ENCODE measurements around the gene AK1. TPM values are rescaled to one million over a fixed set of nuclear protein-coding genes. Genes with fewer than 3 reads are reported as not detected.

The AK1 gene
- total and polyA plus RNA-seq, 10 of the 15 experiments (the other 5 are each of a cell fraction or from before 2014, with no cell fraction given) = 0.23 to 3.1 (median 1.8) TPM

DNA sequence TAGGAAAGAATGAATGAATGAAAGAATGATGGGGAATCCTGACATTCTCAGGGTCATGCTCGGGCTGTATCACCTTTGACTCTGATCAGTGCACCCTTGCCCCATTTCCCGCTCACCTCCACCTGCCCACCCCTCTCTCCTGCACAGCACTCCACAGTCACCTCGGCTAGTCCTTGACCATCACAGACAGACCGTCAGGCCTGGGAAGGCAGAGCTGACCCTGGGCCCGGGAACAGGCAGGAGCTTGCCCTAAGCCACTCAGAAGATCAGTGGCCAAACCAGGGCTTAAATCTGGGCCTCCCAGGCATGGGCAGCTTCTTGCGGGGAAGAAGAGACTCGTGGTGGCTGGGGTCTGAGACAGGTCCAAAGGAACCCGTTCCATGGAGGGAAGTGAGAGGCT is 18.3 kb upstream of the AK1 start:
- Histone ChIP-seq H3K4me2 (ENCODE audit: control insufficient read depth, insufficient read depth) (no peak overlapping the region), H3K79me2 (ENCODE audit: control insufficient read depth, insufficient read depth, low read length) (peaks cover 5% of the 10 kb centered on the region), H3K4me1 (ENCODE audit: control insufficient read depth, insufficient read depth, low read length) (peaks cover 22% of the 10 kb centered on the region), H3K9me3 (replicated peaks; ENCODE audit: control insufficient read depth, insufficient read depth, low read length) (peaks cover 15% of the 10 kb centered on the region; the same call in 2 of the 3 replicates), H3K9ac (ENCODE audit: control insufficient read depth, insufficient read depth, low read length) (no peak overlapping the region), H3K4me3 (no peak overlapping the region), H3K36me3 (ENCODE audit: control insufficient read depth in 2 of 2, insufficient read depth in 2 of 2, low read length in 1 of 2) (peaks cover 11 to 13% of the 10 kb centered on the region in 2 experiments; a peak in 3 of 4 replicates), H3K27ac (ENCODE audit: control insufficient read depth, insufficient read depth) (no peak overlapping the region), H4K20me1 (ENCODE audit: control insufficient read depth, insufficient read depth) (no peaks in the 10 kb centered on the region), H2AFZ (ENCODE audit: control insufficient read depth, low read depth, low read length) (no peak overlapping the region), H3K27me3 (replicated peaks in 1 of 2; ENCODE audit: control insufficient read depth in 2 of 2, insufficient read depth in 2 of 2, low read length in 1 of 2) (no peaks in the 10 kb centered on the region)
- ChIA-PET RAD21 (ENCODE audit: unreplicated experiment) (no interaction called here), CTCF (interaction anchor here (1.1 kb wide), 1 partner anchor 27 kb away, joined by 4 read pairs; no protein-coding TSS in a partner anchor), POLR2A (interaction anchor here (0.5 kb wide), 1 partner anchor 442 kb away, joined by 3 read pairs; no protein-coding TSS in a partner anchor), SMC1A (ENCODE audit: uncharacterized antibody, unreplicated experiment) (interaction anchor here (1.2 kb wide), 1 partner anchor 24 kb away, joined by 3 read pairs; no protein-coding TSS in a partner anchor)
- intact Hi-C loops (cut with micrococcal nuclease; ENCODE audit: unreplicated experiment) (no loop called here), in situ Hi-C loops (cut with MboI) (no loop called here)
- BruUV-seq (replicated peaks) = no TSS peak
- FAIRE-seq (no peak), DNase-seq (ENCODE audit: low read depth, low spot score) (no peak), ATAC-seq (no peak)
- 94% methylated on average over 8 of the region's 8 CpGs for WGBS (ENCODE audit: insufficient coverage, insufficient replicate concordance, low lambda C conversion rate, missing lambda C conversion rate)
- no peak for TF ChIP-seq EGR1 (IDR thresholded peaks at IDR 0.05; ENCODE audit: borderline replicate concordance in 1 of 2, low read depth in 2 of 2, low read length in 2 of 2)
- TF ChIP-seq RELB (IDR thresholded peaks at IDR 0.05; ENCODE audit: low read depth) = no peak

- ChIA-PET POLR2A (interaction anchor here (0.6 kb wide), 1 partner anchor 148 kb away, joined by 4 read pairs; no protein-coding TSS in a partner anchor), RAD21 (ENCODE audit: unreplicated experiment) (no interaction called here), CTCF (interaction anchor here (1.2 kb wide), 1 partner anchor 24 kb away, joined by 3 read pairs; the partner anchor contains the start of gene ST6GALNAC4), SMC1A (ENCODE audit: uncharacterized antibody, unreplicated experiment) (interaction anchor here (0.7 kb wide), 1 partner anchor 147 kb away, joined by 3 read pairs; no protein-coding TSS in a partner anchor)
- H3K27me3 ChIP-seq (replicated peaks in 1 of 2; ENCODE audit: control insufficient read depth in 2 of 2, insufficient read depth in 2 of 2, low read length in 1 of 2) = no peaks in the 10 kb centered on the region
- peaks cover 13 to 16% of the 10 kb centered on the region in 2 experiments; a peak in 3 of 4 replicates for H3K36me3 ChIP-seq (ENCODE audit: control insufficient read depth in 2 of 2, insufficient read depth in 2 of 2, low read length in 1 of 2)
- in situ Hi-C loops (cut with MboI) = no loop called here
- H2AFZ ChIP-seq (ENCODE audit: control insufficient read depth, low read depth, low read length) = no peak overlapping the region
- no peak overlapping the region for H3K4me3 ChIP-seq
- WGBS (ENCODE audit: insufficient coverage, insufficient replicate concordance, low lambda C conversion rate, missing lambda C conversion rate) = 94% methylated on average over 4 of the region's 4 CpGs
- no peaks in the 10 kb centered on the region for H4K20me1 ChIP-seq (ENCODE audit: control insufficient read depth, insufficient read depth)
- ATAC-seq (no peak), FAIRE-seq (no peak), DNase-seq (ENCODE audit: low read depth, low spot score) (no peak)
- no peak overlapping the region for H3K27ac ChIP-seq (ENCODE audit: control insufficient read depth, insufficient read depth)
- peaks cover 15% of the 10 kb centered on the region; the same call in 2 of the 3 replicates for H3K9me3 ChIP-seq (replicated peaks; ENCODE audit: control insufficient read depth, insufficient read depth, low read length)
- H3K4me1 ChIP-seq (ENCODE audit: control insufficient read depth, insufficient read depth, low read length) = peaks cover 10% of the 10 kb centered on the region
- H3K4me2 ChIP-seq (ENCODE audit: control insufficient read depth, insufficient read depth) = no peak overlapping the region
- BruUV-seq (replicated peaks) = no TSS peak
- intact Hi-C loops (cut with micrococcal nuclease; ENCODE audit: unreplicated experiment) = no loop called here
- H3K79me2 ChIP-seq (ENCODE audit: control insufficient read depth, insufficient read depth, low read length) = no peaks in the 10 kb centered on the region; the same call in 1 of the 2 replicates
- H3K9ac ChIP-seq (ENCODE audit: control insufficient read depth, insufficient read depth, low read length) = no peak overlapping the region
- no peak for TF ChIP-seq POLR2AphosphoS5 (IDR thresholded peaks at IDR 0.05; ENCODE audit: low read length)
- no peak for TF ChIP-seq NBN (IDR thresholded peaks at IDR 0.05)
- TF ChIP-seq ZNF384 (IDR thresholded peaks at IDR 0.05; ENCODE audit: borderline replicate concordance, low read depth, low read length) = no peak
- TF ChIP-seq STAT1 (conservative IDR thresholded peaks at IDR 0.05) = no peak
- no peak for TF ChIP-seq YY1 (IDR thresholded peaks at IDR 0.05; ENCODE audit: low read depth, low read length)
- no peak for TF ChIP-seq BHLHE40 (IDR thresholded peaks at IDR 0.05; ENCODE audit: borderline replicate concordance in 1 of 2, low read depth in 2 of 2, low read length in 1 of 2)
- TF ChIP-seq CBX5 (IDR thresholded peaks at IDR 0.05; ENCODE audit: low read depth) = no peak
- TF ChIP-seq, protein P1, sequence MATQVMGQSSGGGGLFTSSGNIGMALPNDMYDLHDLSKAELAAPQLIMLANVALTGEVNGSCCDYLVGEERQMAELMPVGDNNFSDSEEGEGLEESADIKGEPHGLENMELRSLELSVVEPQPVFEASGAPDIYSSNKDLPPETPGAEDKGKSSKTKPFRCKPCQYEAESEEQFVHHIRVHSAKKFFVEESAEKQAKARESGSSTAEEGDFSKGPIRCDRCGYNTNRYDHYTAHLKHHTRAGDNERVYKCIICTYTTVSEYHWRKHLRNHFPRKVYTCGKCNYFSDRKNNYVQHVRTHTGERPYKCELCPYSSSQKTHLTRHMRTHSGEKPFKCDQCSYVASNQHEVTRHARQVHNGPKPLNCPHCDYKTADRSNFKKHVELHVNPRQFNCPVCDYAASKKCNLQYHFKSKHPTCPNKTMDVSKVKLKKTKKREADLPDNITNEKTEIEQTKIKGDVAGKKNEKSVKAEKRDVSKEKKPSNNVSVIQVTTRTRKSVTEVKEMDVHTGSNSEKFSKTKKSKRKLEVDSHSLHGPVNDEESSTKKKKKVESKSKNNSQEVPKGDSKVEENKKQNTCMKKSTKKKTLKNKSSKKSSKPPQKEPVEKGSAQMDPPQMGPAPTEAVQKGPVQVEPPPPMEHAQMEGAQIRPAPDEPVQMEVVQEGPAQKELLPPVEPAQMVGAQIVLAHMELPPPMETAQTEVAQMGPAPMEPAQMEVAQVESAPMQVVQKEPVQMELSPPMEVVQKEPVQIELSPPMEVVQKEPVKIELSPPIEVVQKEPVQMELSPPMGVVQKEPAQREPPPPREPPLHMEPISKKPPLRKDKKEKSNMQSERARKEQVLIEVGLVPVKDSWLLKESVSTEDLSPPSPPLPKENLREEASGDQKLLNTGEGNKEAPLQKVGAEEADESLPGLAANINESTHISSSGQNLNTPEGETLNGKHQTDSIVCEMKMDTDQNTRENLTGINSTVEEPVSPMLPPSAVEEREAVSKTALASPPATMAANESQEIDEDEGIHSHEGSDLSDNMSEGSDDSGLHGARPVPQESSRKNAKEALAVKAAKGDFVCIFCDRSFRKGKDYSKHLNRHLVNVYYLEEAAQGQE (IDR thresholded peaks at IDR 0.05; ENCODE audit: low read depth, low read length) = no peak
These were observed 15.9 kb upstream of the AK1 start for GRCh38 chr9:127893392-127893791.

Measured in GM12878 (cell line).